Transverse colon (tissue), 4 donors: Measurements from ENCODE around the gene POU3F1.

ENCODE experiments used
- CTCF ChIP-seq, 5 experiments: fragments of 200-600 bp in 3 of 5; fragments of 450-650 bp in 2 of 5; sonication (generic) in 3 of 5; IDR thresholded peaks; 1 replicate in 2 of 5; 2 replicates in 3 of 5; pipeline ENCODE4 v1.5.1; 2016 to 2017; ENCODE audit warnings: antibody characterized with exemption in 5 of 5, inconsistent platforms in 3 of 5, mild to moderate bottlenecking in 2 of 5, moderate library complexity in 1 of 5
- EP300 ChIP-seq: sonication (generic); formaldehyde crosslinking; IDR thresholded peaks from one replicate; pipeline ENCODE4 v1.6.1; 2017; ENCODE audit warnings: antibody characterized with exemption, low read depth
- POLR2A ChIP-seq: fragments of 450-650 bp; IDR thresholded peaks from one replicate; pipeline ENCODE4 v1.6.1; 2016; ENCODE audit warnings: antibody characterized with exemption, mild to moderate bottlenecking, moderate library complexity
- POLR2AphosphoS5 ChIP-seq, 3 donors: sonication (generic); formaldehyde crosslinking; IDR thresholded peaks; one replicate each; pipeline ENCODE4 v1.6.1; 2016; ENCODE audit warnings: antibody characterized with exemption in 3 of 3

- TF ChIP-seq CTCF (IDR thresholded peaks at IDR 0.05): no peak
- TF ChIP-seq POLR2AphosphoS5 (IDR thresholded peaks at IDR 0.05): no peak
- no peak for TF ChIP-seq EP300
- no peak for TF ChIP-seq POLR2A
Observed at GRCh38 chr1:38093569-38094520, 47.3 kb upstream of the POU3F1 start.
